ENCODE measurements around the gene BCKDHB.

The BCKDHB gene

DNA sequence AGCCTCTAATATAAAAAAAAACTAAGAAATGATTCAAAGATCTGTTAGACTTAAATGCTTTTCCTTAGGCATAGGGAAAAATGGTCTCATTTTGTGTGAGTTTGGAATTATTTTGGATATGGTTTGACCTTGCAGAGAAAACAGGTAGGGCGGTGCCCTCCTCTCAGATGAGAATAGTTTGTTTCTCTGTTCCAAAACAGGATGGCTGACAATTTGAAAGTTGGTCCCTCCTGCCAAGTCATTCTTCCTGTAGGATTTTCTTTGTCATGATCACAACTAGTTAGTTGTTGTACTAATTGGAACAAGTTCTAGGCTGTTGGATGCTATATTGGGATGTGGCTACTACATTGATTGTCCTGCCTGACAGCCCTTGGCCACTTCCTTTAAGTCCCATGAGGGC is 108.6 kb downstream of the BCKDHB start:
- H3K9ac ChIP-seq (ENCODE audit: low read length): no peak overlapping the region
- H3K4me1 ChIP-seq (ENCODE audit: low read length): no peaks in the 10 kb centered on the region
- H3K27me3 ChIP-seq (replicated peaks; ENCODE audit: insufficient read depth, low read length): no peaks in the 10 kb centered on the region
- no peaks in the 10 kb centered on the region for H3K9me3 ChIP-seq (replicated peaks; ENCODE audit: insufficient read depth, low read length)
- no peak overlapping the region for H2AFZ ChIP-seq (ENCODE audit: low read length)
- H3K4me3 ChIP-seq (ENCODE audit: low read length): no peak overlapping the region
- no peaks in the 10 kb centered on the region for H3K79me2 ChIP-seq (ENCODE audit: low read length)
- H3K9me2 ChIP-seq (replicated peaks; ENCODE audit: insufficient read depth, low read length): no peaks in the 10 kb centered on the region
- TF ChIP-seq EZH2phosphoT487 (IDR thresholded peaks at IDR 0.05; ENCODE audit: low read length) (no peak), EZH2 (optimal IDR thresholded peaks at IDR 0.05; ENCODE audit: low read depth, low read length) (no peak)
- TF ChIP-seq, protein P1, sequence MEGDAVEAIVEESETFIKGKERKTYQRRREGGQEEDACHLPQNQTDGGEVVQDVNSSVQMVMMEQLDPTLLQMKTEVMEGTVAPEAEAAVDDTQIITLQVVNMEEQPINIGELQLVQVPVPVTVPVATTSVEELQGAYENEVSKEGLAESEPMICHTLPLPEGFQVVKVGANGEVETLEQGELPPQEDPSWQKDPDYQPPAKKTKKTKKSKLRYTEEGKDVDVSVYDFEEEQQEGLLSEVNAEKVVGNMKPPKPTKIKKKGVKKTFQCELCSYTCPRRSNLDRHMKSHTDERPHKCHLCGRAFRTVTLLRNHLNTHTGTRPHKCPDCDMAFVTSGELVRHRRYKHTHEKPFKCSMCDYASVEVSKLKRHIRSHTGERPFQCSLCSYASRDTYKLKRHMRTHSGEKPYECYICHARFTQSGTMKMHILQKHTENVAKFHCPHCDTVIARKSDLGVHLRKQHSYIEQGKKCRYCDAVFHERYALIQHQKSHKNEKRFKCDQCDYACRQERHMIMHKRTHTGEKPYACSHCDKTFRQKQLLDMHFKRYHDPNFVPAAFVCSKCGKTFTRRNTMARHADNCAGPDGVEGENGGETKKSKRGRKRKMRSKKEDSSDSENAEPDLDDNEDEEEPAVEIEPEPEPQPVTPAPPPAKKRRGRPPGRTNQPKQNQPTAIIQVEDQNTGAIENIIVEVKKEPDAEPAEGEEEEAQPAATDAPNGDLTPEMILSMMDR (IDR thresholded peaks at IDR 0.05; ENCODE audit: low read length): no peak
- no peaks in the 10 kb centered on the region for H3F3A ChIP-seq (ENCODE audit: insufficient read depth, low read length)
- DNase-seq: no peak
- no peak overlapping the region for H3K27ac ChIP-seq (ENCODE audit: low read length)
- no peak overlapping the region for H3K4me2 ChIP-seq (ENCODE audit: low read depth, low read length)
- no peaks in the 10 kb centered on the region for H4K20me1 ChIP-seq (ENCODE audit: insufficient read depth, low read length)
- no peaks in the 10 kb centered on the region for H3K36me3 ChIP-seq (replicated peaks; ENCODE audit: insufficient read depth, low read length)

DNA sequence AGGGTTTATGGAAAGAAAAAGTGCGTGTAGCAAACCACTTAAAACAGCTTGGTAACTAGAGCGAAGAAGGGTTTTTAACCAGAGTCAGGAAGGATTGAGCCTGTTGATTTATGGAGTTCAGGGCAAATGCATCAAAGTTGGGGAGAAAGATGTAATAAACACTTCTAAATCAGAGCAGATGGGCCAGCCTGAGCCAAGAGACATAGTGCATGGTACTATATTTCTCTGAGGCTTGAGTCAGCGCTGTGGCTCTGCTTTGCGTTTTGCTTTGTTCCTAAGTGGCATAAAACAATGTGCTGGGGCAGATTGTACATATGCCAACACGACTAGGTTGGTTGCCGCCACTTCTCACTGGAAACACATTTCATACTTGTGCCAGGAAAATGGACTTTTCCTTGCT is 111.3 kb downstream of the BCKDHB start:
- Histone ChIP-seq H3K36me3 (replicated peaks; ENCODE audit: insufficient read depth, low read length) (no peaks in the 10 kb centered on the region), H3K27me3 (replicated peaks; ENCODE audit: insufficient read depth, low read length) (no peaks in the 10 kb centered on the region), H3K4me3 (ENCODE audit: low read length) (no peak overlapping the region), H3K79me2 (ENCODE audit: low read length) (no peaks in the 10 kb centered on the region), H3K27ac (ENCODE audit: low read length) (no peak overlapping the region), H3K9me3 (replicated peaks; ENCODE audit: insufficient read depth, low read length) (no peaks in the 10 kb centered on the region), H2AFZ (ENCODE audit: low read length) (no peak overlapping the region), H3F3A (ENCODE audit: insufficient read depth, low read length) (no peaks in the 10 kb centered on the region), H3K9me2 (replicated peaks; ENCODE audit: insufficient read depth, low read length) (no peaks in the 10 kb centered on the region), H3K4me1 (ENCODE audit: low read length) (no peaks in the 10 kb centered on the region), H4K20me1 (ENCODE audit: insufficient read depth, low read length) (no peaks in the 10 kb centered on the region), H3K4me2 (ENCODE audit: low read depth, low read length) (no peak overlapping the region), H3K9ac (ENCODE audit: low read length) (no peak overlapping the region)
- TF ChIP-seq EZH2 (optimal IDR thresholded peaks at IDR 0.05; ENCODE audit: low read depth, low read length) (no peak), EZH2phosphoT487 (IDR thresholded peaks at IDR 0.05; ENCODE audit: low read length) (no peak)
- TF ChIP-seq, protein P1 (IDR thresholded peaks at IDR 0.05; ENCODE audit: low read length): no peak
- DNase-seq: no peak

DNA sequence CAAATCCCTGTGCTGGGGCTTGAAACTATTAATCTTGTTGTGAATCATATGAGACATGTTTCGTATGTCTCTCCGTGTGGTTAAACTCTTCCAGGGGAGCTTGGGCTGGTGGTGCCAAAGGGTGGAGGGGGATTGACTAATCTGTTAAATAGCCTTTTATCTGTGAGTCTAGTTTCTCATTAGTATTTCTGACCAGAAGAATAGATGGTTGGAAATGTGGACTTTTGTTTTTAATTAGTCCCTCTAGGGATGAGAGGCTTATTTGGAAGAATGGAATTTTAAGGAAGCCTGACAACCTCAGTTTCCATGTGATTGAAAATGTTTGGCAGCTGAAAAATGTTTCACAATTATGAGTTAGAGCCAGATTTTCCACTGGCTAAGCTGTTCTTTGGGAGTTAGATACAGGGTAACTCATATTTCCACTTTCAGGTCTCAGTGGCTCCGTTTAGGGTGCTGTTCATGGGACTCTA is 117.3 kb downstream of the BCKDHB start:
- no peaks in the 10 kb centered on the region for H3K36me3 ChIP-seq (replicated peaks; ENCODE audit: insufficient read depth, low read length)
- H3K27me3 ChIP-seq (replicated peaks; ENCODE audit: insufficient read depth, low read length): no peaks in the 10 kb centered on the region
- H3K4me2 ChIP-seq (ENCODE audit: low read depth, low read length): no peak overlapping the region
- H3K4me1 ChIP-seq (ENCODE audit: low read length): no peaks in the 10 kb centered on the region
- H3F3A ChIP-seq (ENCODE audit: insufficient read depth, low read length): no peaks in the 10 kb centered on the region
- TF ChIP-seq EZH2phosphoT487 (IDR thresholded peaks at IDR 0.05; ENCODE audit: low read length): no peak
- TF ChIP-seq, protein P1 (IDR thresholded peaks at IDR 0.05; ENCODE audit: low read length): no peak
- no peak for TF ChIP-seq EZH2 (optimal IDR thresholded peaks at IDR 0.05; ENCODE audit: low read depth, low read length)
- no peak overlapping the region for H2AFZ ChIP-seq (ENCODE audit: low read length)
- no peaks in the 10 kb centered on the region for H3K9me3 ChIP-seq (replicated peaks; ENCODE audit: insufficient read depth, low read length)
- no peaks in the 10 kb centered on the region for H4K20me1 ChIP-seq (ENCODE audit: insufficient read depth, low read length)
- no peaks in the 10 kb centered on the region for H3K9me2 ChIP-seq (replicated peaks; ENCODE audit: insufficient read depth, low read length)
- H3K9ac ChIP-seq (ENCODE audit: low read length): no peak overlapping the region
- H3K4me3 ChIP-seq (ENCODE audit: low read length): no peak overlapping the region
- no peak for DNase-seq
- no peaks in the 10 kb centered on the region for H3K79me2 ChIP-seq (ENCODE audit: low read length)
- H3K27ac ChIP-seq (ENCODE audit: low read length): no peak overlapping the region
